ENCODE data around the gene NRG2. TPM values are rescaled to one million over a fixed set of nuclear protein-coding genes. Genes with fewer than 3 reads are reported as not detected.
A peak's percentile ranks its signal among the peaks of the same experiment; 100 is the strongest.

Gene NRG2
- total RNA-seq, 6 donors from 2014 or later = 0.46 to 4.2 (median 1.5) TPM

DNA sequence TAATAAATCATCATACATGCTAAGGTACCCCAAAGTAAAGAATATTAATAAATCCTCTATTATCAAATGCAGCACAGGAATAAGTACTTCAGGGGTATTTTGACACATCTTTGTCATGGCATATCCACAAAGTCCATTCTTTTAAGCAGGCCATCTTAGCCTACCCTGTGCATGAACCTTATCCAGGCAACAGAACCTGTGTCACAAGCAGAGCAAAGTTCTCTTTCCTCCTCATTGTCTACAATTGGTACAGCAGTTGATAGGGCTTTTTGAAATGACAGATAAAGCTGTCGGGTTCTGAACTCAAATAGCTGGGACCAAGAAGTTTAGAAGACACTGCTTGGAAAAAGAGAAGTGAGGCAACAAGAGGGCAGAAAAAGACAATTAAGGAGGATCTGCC lies 40.0 kb upstream of the NRG2 start:
- TF ChIP-seq POLR2A (IDR thresholded peaks at IDR 0.05) = no peak
- no peak for TF ChIP-seq POLR2AphosphoS5 (IDR thresholded peaks at IDR 0.05)
- TF ChIP-seq, protein P1, sequence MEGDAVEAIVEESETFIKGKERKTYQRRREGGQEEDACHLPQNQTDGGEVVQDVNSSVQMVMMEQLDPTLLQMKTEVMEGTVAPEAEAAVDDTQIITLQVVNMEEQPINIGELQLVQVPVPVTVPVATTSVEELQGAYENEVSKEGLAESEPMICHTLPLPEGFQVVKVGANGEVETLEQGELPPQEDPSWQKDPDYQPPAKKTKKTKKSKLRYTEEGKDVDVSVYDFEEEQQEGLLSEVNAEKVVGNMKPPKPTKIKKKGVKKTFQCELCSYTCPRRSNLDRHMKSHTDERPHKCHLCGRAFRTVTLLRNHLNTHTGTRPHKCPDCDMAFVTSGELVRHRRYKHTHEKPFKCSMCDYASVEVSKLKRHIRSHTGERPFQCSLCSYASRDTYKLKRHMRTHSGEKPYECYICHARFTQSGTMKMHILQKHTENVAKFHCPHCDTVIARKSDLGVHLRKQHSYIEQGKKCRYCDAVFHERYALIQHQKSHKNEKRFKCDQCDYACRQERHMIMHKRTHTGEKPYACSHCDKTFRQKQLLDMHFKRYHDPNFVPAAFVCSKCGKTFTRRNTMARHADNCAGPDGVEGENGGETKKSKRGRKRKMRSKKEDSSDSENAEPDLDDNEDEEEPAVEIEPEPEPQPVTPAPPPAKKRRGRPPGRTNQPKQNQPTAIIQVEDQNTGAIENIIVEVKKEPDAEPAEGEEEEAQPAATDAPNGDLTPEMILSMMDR (IDR thresholded peaks at IDR 0.05) = no peak
- TF ChIP-seq EP300 (IDR thresholded peaks at IDR 0.05) = no peak
- 81 to 93% methylated on average over 1 of the region's 1 CpG for WGBS, 2 donors

DNA sequence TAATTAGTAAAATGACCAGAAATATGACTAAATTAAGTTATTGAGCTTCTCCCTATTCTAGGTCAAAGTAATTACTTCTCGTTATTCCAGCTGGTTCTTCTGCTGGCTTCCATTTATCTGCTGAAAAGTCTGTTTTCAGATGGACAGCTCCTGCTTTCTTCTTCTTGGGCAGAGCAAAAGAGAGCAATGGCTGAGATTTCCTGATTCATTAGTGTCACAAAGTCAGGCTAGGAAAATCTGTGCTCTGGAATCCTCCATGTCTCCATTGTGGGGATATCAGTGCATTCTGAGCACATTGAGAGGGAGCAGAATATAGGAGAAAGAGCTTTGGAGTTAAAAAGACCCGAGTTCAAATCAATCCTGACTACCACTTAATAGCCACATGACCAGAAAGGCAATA lies 33.7 kb upstream of the NRG2 start:
- H3K4me1 ChIP-seq = peaks cover 0 to 2% (median 0%) of the 10 kb centered on the region in 4 donors
- WGBS, 2 donors = 68 to 77% methylated on average over 2 of the region's 2 CpGs
- no peak for ATAC-seq (ENCODE audit: low FRiP score in 2 of 2)
- H3K27ac ChIP-seq = no peak overlapping the region
- no peak for DNase-seq
- H3K9me3 ChIP-seq = no peaks in the 10 kb centered on the region
- H3K4me3 ChIP-seq = no peak overlapping the region
- H3K27me3 ChIP-seq = no peaks in the 10 kb centered on the region
- TF ChIP-seq EP300 (IDR thresholded peaks at IDR 0.05) (no peak), POLR2AphosphoS5 (IDR thresholded peaks at IDR 0.05) (no peak), POLR2A (IDR thresholded peaks at IDR 0.05) (no peak)
- TF ChIP-seq, protein P1 (IDR thresholded peaks at IDR 0.05) = no peak
- H3K36me3 ChIP-seq = no peaks in the 10 kb centered on the region

More for the DNA sequence above, 40.0 kb upstream of the NRG2 start:
- ATAC-seq (ENCODE audit: low FRiP score in 2 of 2) = no peak
- H3K27ac ChIP-seq = no peak overlapping the region
- no peaks in the 10 kb centered on the region for H3K27me3 ChIP-seq
- H3K4me1 ChIP-seq = peaks cover 0 to 4% (median 0%) of the 10 kb centered on the region in 4 donors
- no peaks in the 10 kb centered on the region for H3K36me3 ChIP-seq
- DNase-seq = no peak
- no peaks in the 10 kb centered on the region for H3K9me3 ChIP-seq
- H3K4me3 ChIP-seq = no peak overlapping the region

DNA sequence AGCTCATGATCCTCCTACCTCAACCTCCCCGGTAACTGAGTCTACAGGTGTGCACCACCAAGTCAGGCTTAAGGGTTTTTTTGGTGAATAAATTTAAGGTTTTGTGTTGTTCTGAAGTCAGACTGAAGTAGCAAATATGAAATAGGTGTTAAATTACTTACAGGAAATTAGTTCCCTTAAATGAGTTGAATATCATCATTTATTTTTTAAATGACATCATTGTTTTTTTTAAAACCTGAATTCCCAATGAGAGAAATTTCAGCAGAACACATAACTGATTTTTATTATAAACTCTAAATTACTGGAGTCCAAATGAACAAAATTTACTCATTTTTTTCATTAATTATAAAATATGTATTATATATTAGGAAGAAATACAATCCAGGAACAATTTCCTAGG lies 33.0 kb upstream of the NRG2 start:
- ATAC-seq (ENCODE audit: low FRiP score in 2 of 2) (no peak), DNase-seq (no peak)
- no peak overlapping the region for H3K4me3 ChIP-seq
- H3K9me3 ChIP-seq = no peaks in the 10 kb centered on the region
- peaks cover 0 to 2% (median 0%) of the 10 kb centered on the region in 4 donors for H3K4me1 ChIP-seq
- TF ChIP-seq, protein P1 (IDR thresholded peaks at IDR 0.05) = no peak
- TF ChIP-seq POLR2A (IDR thresholded peaks at IDR 0.05) (no peak), POLR2AphosphoS5 (IDR thresholded peaks at IDR 0.05) (no peak), EP300 (IDR thresholded peaks at IDR 0.05) (no peak)
- no peak overlapping the region for H3K27ac ChIP-seq
- WGBS, 2 donors = 91 to 100% methylated on average over 1 of the region's 1 CpG
- H3K27me3 ChIP-seq = no peaks in the 10 kb centered on the region
- H3K36me3 ChIP-seq = no peaks in the 10 kb centered on the region

DNA sequence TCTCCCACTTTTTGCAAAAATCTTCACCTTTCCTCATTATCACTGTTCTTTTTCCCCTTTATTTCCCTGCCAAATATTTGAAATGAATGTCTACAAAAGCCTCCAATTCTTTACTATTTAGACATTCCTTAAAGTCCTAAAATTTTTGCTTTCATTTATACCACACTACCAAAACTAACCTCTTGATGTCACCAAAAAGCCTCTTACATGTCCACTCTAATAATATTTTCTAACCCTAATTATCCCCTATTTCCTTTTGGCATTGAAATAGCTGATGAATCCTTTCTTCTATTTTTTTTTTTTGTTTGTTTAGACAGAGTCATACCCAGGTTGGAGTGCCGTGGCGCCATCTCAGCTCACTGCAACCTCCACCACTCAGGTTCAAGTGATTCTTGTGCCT lies 32.3 kb upstream of the NRG2 start:
- no peaks in the 10 kb centered on the region for H3K9me3 ChIP-seq
- ATAC-seq (ENCODE audit: low FRiP score in 2 of 2) (no peak), DNase-seq (no peak)
- WGBS, 2 donors = 13 to 30% methylated on average over 2 of the region's 2 CpGs
- H3K36me3 ChIP-seq = no peaks in the 10 kb centered on the region
- TF ChIP-seq POLR2A (IDR thresholded peaks at IDR 0.05) (no peak), EP300 (IDR thresholded peaks at IDR 0.05) (no peak), POLR2AphosphoS5 (IDR thresholded peaks at IDR 0.05) (no peak)
- TF ChIP-seq, protein P1 (IDR thresholded peaks at IDR 0.05) = peak in 2 of 6 experiments; percentile 23 to 39
- H3K27me3 ChIP-seq = no peaks in the 10 kb centered on the region
- H3K27ac ChIP-seq = no peak overlapping the region
- H3K4me3 ChIP-seq = no peak overlapping the region
- H3K4me1 ChIP-seq = peaks cover 0 to 2% (median 0%) of the 10 kb centered on the region in 4 donors

DNA sequence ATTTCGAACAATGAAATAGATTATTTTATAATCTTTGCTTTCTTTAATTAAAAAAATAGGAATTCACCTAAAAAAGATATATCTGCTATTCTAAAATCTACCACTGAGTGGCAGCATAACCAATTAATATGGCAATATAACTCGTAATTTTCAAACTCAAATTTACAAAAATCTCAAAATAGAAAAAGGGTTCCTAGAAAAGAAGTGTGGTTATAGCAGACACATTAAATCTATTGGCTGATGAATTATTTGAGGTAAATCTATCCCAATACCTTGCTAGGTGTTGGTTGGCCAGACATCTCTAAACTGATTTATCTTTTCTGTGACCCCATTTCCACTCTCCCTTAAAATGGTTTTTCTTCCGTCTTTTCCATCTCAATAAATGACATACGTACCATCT lies 30.2 kb upstream of the NRG2 start:
- Histone ChIP-seq H3K9me3 (no peaks in the 10 kb centered on the region), H3K27ac (no peak overlapping the region), H3K27me3 (no peaks in the 10 kb centered on the region), H3K36me3 (no peaks in the 10 kb centered on the region), H3K4me3 (no peak overlapping the region), H3K4me1 (peaks cover 0 to 2% (median 0%) of the 10 kb centered on the region in 4 donors)
- DNase-seq (no peak), ATAC-seq (ENCODE audit: low FRiP score in 2 of 2) (no peak)
- 11 to 12% methylated on average over 4 of the region's 4 CpGs for WGBS, 2 donors
- TF ChIP-seq EP300 (IDR thresholded peaks at IDR 0.05) (no peak), POLR2A (IDR thresholded peaks at IDR 0.05) (no peak), POLR2AphosphoS5 (IDR thresholded peaks at IDR 0.05) (no peak)
- TF ChIP-seq, protein P1 (IDR thresholded peaks at IDR 0.05) = peak; percentile 39 to 69 (median 50)
